OCI-LY1 (cell line): ENCODE data around the gene HDAC7.

Experiments used
- H2AFZ ChIP-seq: fragments of 200-600 bp; sonication (generic), shearing (Covaris generic); 2 replicates; pipeline ENCODE4 v1.6.0; 2014; ENCODE audit warnings: antibody characterized with exemption, mild to moderate bottlenecking, low read length
- H3F3A ChIP-seq: fragments of 200-600 bp; sonication (generic), shearing (Covaris generic); 2 replicates; pipeline ENCODE4 v1.6.0; 2014; ENCODE audit warnings: mild to moderate bottlenecking, antibody characterized with exemption, low read length, moderate library complexity; ENCODE audit not compliant: insufficient read depth
- H3K27ac ChIP-seq: fragments of 200-600 bp; sonication (generic); 2 replicates; pipeline ENCODE4 v1.5.1; 2014; ENCODE audit warnings: low read length, mixed run types, mild to moderate bottlenecking, low read depth; ENCODE audit not compliant: poor library complexity, severe bottlenecking
- H3K27me3 ChIP-seq: fragments of 200-600 bp; sonication (generic); 2 replicates; pipeline ENCODE4 v1.6.0; 2014; ENCODE audit warnings: antibody characterized with exemption, mild to moderate bottlenecking, low read length, moderate library complexity; ENCODE audit not compliant: insufficient read depth
- H3K36me3 ChIP-seq: fragments of 200-600 bp; sonication (generic); 2 replicates; pipeline ENCODE4 v1.6.1; 2014; ENCODE audit warnings: mild to moderate bottlenecking, antibody characterized with exemption, low read length, moderate library complexity, mixed read lengths; ENCODE audit not compliant: insufficient read depth
- H3K4me1 ChIP-seq: fragments of 200-600 bp; sonication (generic); 2 replicates; pipeline ENCODE4 v1.5.1; 2014; ENCODE audit warnings: mild to moderate bottlenecking, low read length, moderate library complexity; ENCODE audit not compliant: insufficient read depth, severe bottlenecking
- H3K4me2 ChIP-seq: fragments of 200-600 bp; sonication (generic), shearing (Covaris generic); 2 replicates; pipeline ENCODE4 v1.6.1; 2014; ENCODE audit warnings: low read length
- H3K4me3 ChIP-seq: fragments of 200-600 bp; sonication (generic); 2 replicates; pipeline ENCODE4 v1.5.1; 2014; ENCODE audit warnings: low read length, low read depth, mild to moderate bottlenecking, mixed read lengths; ENCODE audit not compliant: poor library complexity, severe bottlenecking
- H3K79me2 ChIP-seq: fragments of 200-600 bp; shearing (Covaris generic); 2 replicates; pipeline ENCODE4 v1.6.1; 2016; ENCODE audit warnings: mixed run types, low read length, mixed read lengths; ENCODE audit not compliant: insufficient read depth
- H3K9ac ChIP-seq: fragments of 200-600 bp; sonication (generic), shearing (Covaris generic); 2 replicates; pipeline ENCODE4 v1.6.1; 2014; ENCODE audit warnings: mild to moderate bottlenecking, low read length, mixed read lengths
- H3K9me2 ChIP-seq: fragments of 200-600 bp; sonication (generic), shearing (Covaris generic); 2 replicates; pipeline ENCODE4 v1.6.1; 2014; ENCODE audit warnings: low read depth, mild to moderate bottlenecking, low read length, mixed read lengths
- H3K9me3 ChIP-seq: fragments of 200-600 bp; shearing (Covaris generic); 2 replicates; pipeline ENCODE4 v1.6.1; 2014; ENCODE audit warnings: low read length, mixed read lengths
- H4K20me1 ChIP-seq: fragments of 200-600 bp; sonication (generic), shearing (Covaris generic); 2 replicates; pipeline ENCODE4 v1.6.0; 2016; ENCODE audit warnings: mild to moderate bottlenecking, low read length; ENCODE audit not compliant: insufficient read depth
- EZH2 ChIP-seq: fragments of 200-600 bp; sonication (generic), shearing (Covaris generic); IDR thresholded peaks from 2 replicates; pipeline ENCODE4 v1.8.0; 2017; ENCODE audit warnings: borderline replicate concordance, mixed run types, mild to moderate bottlenecking, antibody characterized with exemption, low read length, moderate library complexity, mixed read lengths
- TF ChIP-seq, protein P1 (sequence below): fragments of 200-600 bp; sonication (generic), shearing (Covaris generic); IDR thresholded peaks from 2 replicates; pipeline ENCODE4 v1.5.1; 2017; ENCODE audit warnings: mild to moderate bottlenecking, antibody characterized with exemption, low read length, moderate library complexity, mixed read lengths

HDAC7 gene

DNA sequence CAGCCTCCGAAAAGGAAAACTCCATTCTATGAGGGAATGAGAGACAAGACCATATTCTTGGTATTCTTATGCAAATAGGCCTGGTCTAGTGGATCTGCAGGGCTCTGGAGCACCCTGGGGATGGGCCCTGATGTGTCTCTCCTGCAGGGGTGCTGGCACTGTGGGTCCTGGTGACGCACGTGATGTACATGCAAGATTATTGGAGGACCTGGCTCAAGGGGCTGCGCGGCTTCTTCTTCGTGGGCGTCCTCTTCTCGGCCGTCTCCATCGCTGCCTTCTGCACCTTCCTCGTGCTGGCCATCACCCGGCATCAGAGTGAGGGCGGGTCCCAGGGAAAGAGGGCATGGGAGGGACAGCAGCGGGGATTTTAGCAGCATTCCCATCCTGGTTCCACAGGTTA lies 40.8 kb downstream of the HDAC7 start:
- H3K9ac ChIP-seq = no peak overlapping the region
- H3K27ac ChIP-seq = no peak overlapping the region
- H3K9me2 ChIP-seq = no peaks in the 10 kb centered on the region
- no peaks in the 10 kb centered on the region for H3F3A ChIP-seq
- H3K36me3 ChIP-seq = peaks cover 27% of the 10 kb centered on the region
- no peaks in the 10 kb centered on the region for H3K79me2 ChIP-seq
- H4K20me1 ChIP-seq = no peaks in the 10 kb centered on the region
- H3K4me2 ChIP-seq = no peak overlapping the region
- no peaks in the 10 kb centered on the region for H3K27me3 ChIP-seq
- peaks cover 46% of the 10 kb centered on the region for H3K4me1 ChIP-seq
- H3K4me3 ChIP-seq = no peak overlapping the region
- TF ChIP-seq, protein P1, sequence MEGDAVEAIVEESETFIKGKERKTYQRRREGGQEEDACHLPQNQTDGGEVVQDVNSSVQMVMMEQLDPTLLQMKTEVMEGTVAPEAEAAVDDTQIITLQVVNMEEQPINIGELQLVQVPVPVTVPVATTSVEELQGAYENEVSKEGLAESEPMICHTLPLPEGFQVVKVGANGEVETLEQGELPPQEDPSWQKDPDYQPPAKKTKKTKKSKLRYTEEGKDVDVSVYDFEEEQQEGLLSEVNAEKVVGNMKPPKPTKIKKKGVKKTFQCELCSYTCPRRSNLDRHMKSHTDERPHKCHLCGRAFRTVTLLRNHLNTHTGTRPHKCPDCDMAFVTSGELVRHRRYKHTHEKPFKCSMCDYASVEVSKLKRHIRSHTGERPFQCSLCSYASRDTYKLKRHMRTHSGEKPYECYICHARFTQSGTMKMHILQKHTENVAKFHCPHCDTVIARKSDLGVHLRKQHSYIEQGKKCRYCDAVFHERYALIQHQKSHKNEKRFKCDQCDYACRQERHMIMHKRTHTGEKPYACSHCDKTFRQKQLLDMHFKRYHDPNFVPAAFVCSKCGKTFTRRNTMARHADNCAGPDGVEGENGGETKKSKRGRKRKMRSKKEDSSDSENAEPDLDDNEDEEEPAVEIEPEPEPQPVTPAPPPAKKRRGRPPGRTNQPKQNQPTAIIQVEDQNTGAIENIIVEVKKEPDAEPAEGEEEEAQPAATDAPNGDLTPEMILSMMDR = no peak
- no peak for TF ChIP-seq EZH2
- H2AFZ ChIP-seq = no peak overlapping the region
- no peaks in the 10 kb centered on the region for H3K9me3 ChIP-seq

DNA sequence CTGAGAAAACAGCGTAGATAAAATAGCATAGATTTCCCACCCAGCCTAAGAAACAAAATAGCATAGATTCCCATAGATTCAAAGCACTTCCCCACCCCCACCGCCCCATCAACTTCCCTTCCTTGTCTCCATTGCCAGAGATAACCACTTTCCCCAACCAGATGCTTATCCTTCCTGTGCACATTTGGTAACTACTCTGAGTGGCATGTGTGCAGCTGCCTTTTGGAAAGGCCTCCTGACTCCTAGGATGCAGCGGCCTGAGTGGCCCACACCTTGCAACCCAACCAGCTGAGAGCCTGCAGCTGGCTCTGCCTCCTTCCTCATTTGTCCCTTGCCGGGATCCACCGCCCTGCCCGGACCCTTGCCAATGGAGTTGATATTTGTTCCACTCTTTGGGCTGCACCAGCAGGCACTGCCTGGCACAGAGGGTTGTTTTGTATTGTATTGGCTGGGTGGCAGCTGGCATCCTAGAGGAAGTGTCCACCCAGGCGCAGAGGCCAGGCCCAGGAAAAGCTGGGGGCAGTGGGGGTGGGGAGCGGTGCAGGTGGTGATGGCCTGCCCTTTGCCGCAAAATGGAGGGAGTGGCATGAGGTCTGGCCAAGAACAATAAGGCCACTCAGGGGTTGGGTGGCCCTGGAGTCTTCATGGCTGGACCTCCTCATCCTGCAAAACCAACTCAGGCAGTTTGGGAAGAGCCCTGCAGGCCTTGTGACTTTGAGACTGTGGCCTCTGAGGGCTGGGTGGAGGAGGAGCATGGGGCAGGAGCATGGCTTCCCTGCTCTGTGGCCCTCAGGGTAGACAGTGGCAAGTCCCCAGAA lies 41.8 kb downstream of the HDAC7 start:
- no peak overlapping the region for H3K9ac ChIP-seq
- no peak overlapping the region for H3K27ac ChIP-seq
- H2AFZ ChIP-seq = no peak overlapping the region
- no peak overlapping the region for H3K4me2 ChIP-seq
- no peaks in the 10 kb centered on the region for H3K79me2 ChIP-seq
- H4K20me1 ChIP-seq = no peaks in the 10 kb centered on the region
- no peaks in the 10 kb centered on the region for H3K9me3 ChIP-seq
- no peaks in the 10 kb centered on the region for H3K27me3 ChIP-seq
- H3K4me3 ChIP-seq = no peak overlapping the region
- H3K4me1 ChIP-seq = peaks cover 50% of the 10 kb centered on the region
- H3K36me3 ChIP-seq = peaks cover 17% of the 10 kb centered on the region
- TF ChIP-seq, protein P1 = no peak
- TF ChIP-seq EZH2 = no peak
- no peaks in the 10 kb centered on the region for H3K9me2 ChIP-seq
- H3F3A ChIP-seq = no peaks in the 10 kb centered on the region

DNA sequence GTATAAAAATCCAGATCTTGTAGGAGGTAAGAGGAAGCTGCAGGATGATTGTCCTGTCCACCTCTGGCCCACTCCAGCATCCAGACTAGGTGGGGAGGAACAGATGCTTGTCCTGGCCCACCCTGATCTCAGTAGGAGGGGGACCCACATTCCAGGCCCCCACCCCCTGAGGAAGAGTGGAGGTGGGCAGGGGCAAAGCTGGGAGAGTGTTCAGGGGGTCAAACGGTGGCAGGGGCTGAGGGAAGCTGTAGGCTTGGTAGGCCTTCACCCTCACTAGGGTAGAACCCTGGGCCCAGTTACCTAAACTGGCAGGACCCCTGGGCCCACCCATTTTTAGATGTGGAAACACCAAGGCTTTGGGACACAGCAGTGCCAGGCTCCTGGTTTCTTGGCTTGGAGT lies 42.6 kb downstream of the HDAC7 start:
- TF ChIP-seq, protein P1 = no peak
- no peak for TF ChIP-seq EZH2
- H4K20me1 ChIP-seq = no peaks in the 10 kb centered on the region
- peaks cover 54% of the 10 kb centered on the region for H3K4me1 ChIP-seq
- H3K4me2 ChIP-seq = no peak overlapping the region
- no peaks in the 10 kb centered on the region for H3K9me3 ChIP-seq
- no peaks in the 10 kb centered on the region for H3K27me3 ChIP-seq
- no peak overlapping the region for H3K4me3 ChIP-seq
- no peaks in the 10 kb centered on the region for H3K79me2 ChIP-seq
- H3K9me2 ChIP-seq = no peaks in the 10 kb centered on the region
- H3K36me3 ChIP-seq = peaks cover 9% of the 10 kb centered on the region; the same call in 1 of the 2 replicates
- no peak overlapping the region for H3K9ac ChIP-seq
- no peaks in the 10 kb centered on the region for H3F3A ChIP-seq
- no peak overlapping the region for H2AFZ ChIP-seq
- peak overlapping the region; percentile 5 for H3K27ac ChIP-seq
